Fibroblast of gingiva (primary cell): Measurements from ENCODE around the gene HERC2.
"Not testable (repeated sequence)": the region's sequence is repeated elsewhere in the genome, so short reads cannot be mapped to it uniquely, and the experiment has no call there.

Source experiments
- DNase-seq: peaks from one replicate; pipeline ENCODE4 v3.0.0-alpha.2; 2011; ENCODE audit warnings: low read depth

HERC2 gene

GRCh38 chr15:28131946-28132345 lies 190.0 kb downstream of the HERC2 start:
- DNase-seq = no peak

- DNase-seq = no peak
Observed at GRCh38 chr15:28131400-28131799, 190.6 kb downstream of the HERC2 start.

- no peak for DNase-seq
Observed at GRCh38 chr15:28130651-28131050, 191.3 kb downstream of the HERC2 start.

GRCh38 chr15:28129231-28129848 lies 192.6 kb downstream of the HERC2 start:
- no peak for DNase-seq

- peak; percentile 64 for DNase-seq
Observed at GRCh38 chr15:28128031-28128430, 193.9 kb downstream of the HERC2 start.

DNA sequence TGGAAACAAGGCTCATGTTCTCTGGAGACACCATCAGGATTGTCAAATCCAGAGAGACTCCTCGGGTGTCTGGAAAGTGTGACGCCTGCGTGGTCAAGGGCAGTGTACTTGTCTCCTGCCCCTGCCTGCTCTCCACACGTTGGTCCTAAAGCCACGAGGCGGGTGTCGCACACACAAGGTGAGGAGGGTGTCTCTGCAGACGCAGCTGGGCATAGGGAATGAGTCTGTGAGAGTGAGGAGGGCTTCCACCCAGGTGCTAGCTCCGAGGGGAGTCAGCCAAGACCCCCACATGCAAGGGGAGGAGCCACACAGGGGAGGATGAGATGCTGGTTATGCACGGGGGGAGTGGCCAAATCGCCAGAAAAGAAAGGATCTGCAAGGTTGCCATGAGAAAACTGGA lies 194.9 kb downstream of the HERC2 start:
- no peak for DNase-seq

GRCh38 chr15:28125673-28126651 lies 196.0 kb downstream of the HERC2 start:
- DNase-seq = peak; percentile 49

DNA sequence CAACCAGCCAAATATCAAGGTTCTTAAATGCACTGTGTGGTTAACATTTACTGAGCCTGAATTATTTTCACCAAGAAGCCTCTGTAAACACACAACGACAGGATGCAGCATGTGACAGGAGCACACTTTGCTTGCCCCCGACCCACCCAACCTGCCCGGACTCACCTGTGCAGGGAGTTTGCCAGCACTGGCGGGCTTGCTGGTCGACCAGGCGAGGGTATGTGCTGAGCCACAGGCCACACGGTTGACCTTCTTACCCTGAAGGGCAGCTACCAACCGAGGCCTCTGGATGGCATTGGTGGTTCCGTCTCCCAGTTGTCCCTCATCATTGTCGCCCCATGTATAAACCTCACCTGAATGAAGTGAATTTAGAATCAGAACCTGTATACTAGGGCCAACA lies 197.1 kb downstream of the HERC2 start:
- DNase-seq = no peak

DNA sequence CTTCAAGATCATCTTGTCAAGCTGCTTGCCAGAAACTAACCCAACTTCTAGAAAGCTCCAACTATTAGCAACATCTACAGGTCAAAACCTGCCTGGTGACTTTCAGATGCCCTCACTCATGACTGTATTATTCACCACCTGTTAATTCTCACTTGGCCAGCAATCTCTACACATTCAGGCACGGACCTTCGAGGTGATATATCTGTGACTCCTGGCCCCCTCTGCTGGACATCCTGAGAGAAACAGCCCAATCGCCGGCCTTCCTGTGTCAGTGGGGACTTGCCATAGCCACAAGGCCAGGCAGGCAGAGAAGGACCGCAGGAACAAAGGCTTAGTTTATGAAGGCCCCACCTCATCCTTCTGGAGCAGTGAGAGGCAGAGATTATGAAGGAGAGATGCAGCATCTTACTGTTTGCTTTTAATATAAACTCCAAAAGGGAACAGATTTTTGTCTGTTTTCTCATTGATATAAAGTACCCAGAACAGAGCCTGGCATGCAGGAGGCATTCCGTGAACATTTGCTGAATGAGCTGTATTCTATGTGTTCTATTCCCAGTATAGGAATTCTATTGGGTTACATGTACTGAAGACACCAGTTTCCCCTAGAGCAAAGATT lies 198.5 kb downstream of the HERC2 start:
- DNase-seq = peak; percentile 68

DNA sequence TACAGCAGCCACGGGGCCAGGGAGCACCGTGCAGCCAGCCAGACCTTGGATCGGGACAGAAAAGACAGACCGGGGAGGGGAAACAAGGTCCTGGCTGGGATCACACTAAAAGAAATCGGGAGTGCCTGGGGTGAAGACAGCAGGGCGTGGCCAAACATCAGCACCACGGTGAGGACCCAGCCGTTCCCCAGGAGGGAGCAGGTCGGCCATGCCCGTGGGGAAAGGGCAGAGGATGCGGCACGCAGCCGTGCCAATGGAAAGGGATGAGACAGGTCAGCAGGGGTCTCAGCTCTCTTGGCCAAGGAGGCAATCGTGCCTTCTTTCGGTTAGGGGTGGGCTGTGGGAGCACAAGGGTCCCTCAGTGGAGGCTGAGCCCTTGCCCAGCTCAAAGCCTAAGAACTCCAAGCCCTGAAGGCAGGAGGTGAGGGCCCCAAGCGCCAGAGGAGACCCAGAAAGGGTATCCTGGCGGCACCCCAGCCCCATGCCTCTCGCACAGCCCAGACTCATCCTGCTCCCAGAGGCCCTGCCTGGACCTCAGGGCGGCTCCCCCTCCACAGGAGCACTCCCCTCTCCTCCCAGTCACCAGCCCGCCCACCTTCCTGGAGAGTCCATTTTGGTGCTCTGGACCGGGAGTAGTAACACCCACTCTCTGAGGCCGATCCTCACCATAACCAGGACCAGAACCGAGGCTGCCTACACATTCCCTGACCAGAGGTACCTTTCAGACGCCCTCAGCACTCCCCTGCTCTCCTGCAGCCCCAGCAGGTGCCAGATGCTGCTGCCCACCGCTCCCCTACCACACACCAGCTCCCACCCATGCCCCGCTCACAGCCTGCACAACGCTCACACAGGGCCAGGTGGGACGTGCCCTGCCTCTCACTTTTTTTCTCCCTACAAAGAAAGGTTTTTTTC lies 199.7 kb downstream of the HERC2 start:
- DNase-seq = no peak

- DNase-seq = not testable (repeated sequence)
Observed at GRCh38 chr15:28121577-28121976, 200.4 kb downstream of the HERC2 start.

DNA sequence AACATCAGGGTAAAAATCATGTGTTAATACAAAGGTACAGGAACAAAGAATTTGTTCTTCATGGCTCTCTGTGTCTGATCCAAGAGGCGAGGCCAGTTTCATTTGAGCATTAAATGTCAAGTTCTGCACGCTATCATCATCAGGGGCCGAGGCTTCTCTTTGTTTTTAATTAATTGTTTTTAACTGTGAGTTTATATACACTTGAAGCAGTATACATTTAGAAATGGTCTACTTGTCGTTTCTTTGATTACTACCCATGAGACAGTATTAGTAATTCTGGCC lies 201.7 kb downstream of the HERC2 start:
- DNase-seq = no peak

- DNase-seq = no peak
Observed at GRCh38 chr15:28118531-28118930, 203.4 kb downstream of the HERC2 start.

- no peak for DNase-seq
Observed at GRCh38 chr15:28118083-28118482, 203.9 kb downstream of the HERC2 start.

GRCh38 chr15:28117432-28117990 lies 204.5 kb downstream of the HERC2 start:
- no peak for DNase-seq

GRCh38 chr15:28116521-28117431 lies 205.2 kb downstream of the HERC2 start:
- no peak for DNase-seq

DNA sequence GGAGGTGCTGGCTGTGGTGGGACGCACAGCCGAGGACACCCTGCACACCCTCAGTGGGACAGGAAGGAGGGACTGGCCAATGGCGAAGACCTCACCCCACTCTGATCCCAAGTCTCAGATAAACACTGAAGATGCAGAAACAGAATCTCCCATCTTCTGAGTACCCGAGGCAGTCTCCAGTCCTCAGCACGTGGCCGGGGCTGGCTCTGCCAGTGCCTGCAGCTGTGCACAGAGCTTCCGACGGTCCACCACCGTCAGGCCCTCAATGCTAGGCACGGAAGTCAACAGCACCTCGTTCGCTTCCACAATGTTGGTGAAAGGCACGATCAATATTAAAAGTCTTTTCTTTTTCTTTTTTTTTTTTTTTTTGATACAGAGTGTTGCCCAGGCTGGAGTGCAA lies 206.1 kb downstream of the HERC2 start:
- no peak for DNase-seq

DNA sequence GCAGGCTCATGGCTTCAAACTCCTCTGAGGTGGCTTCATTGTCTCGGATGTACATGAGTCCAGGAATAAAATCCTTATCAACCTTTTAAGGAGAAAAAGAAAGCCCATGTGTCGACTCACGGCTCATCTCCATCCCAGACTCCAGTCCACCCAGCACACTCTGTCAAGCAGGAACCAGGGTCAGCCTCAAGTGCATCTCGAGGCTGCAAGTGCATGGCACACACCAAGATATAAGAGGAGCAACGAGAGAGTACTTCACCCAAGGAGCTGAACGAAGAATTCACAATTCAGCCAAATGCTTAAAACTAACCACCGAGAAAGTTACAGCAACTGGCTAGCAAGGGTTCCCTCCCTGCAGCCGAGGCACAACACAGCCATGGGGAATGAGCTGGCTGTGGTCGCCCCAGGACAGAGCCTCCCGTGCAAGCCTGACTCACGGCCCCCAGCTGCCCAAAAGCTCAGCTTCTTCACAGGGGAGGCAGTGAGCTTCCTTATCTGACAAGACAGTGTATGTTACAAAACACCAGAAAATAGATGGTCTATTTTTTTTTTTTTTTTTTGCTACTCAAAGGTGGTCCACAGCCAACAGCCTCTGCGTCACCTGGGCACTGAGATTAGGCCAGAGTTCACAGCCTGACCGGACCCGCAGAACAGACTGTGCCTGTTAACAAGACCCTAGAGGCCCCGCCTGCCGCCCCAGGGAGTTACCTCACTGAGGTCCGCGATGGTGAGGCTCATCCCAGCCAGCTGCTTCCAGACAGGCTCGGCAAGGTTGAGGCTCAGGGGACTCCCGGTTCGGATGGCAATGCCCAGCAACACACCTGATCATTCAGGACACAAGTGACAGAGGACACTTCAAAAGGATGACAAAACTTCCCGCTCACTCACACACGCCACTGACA lies 207.0 kb downstream of the HERC2 start:
- DNase-seq = no peak

- no peak for DNase-seq
Observed at GRCh38 chr15:28114114-28114455, 207.9 kb downstream of the HERC2 start.
